HepG2 (cell line): ENCODE results near the gene PRXL2B. TPM values are rescaled to one million over a fixed set of nuclear protein-coding genes. Genes with fewer than 3 reads are reported as not detected.

Experiments used
- ATAC-seq: fragments of 200-7000 bp; cut with Tn5 transposase; 3 replicates; pipeline ENCODE4 v1.9.1; 2020; ENCODE audit warnings: mild to moderate bottlenecking, moderate library complexity
- BruUV-seq: library from RNA; stranded (reverse); fragments of 400-500 nt; replicated peaks from 2 replicates; lab custom pipeline; 2021; lab: Mats Ljungman, UMichigan
- CTCF ChIA-PET: fragments of 300-600 bp; formaldehyde crosslinking; extraction: SDS; loops from one replicate; lab custom pipeline; 2021; ENCODE audit warnings: low total read pairs, inconsistent platforms, low intra/inter-chr PET ratio; lab: Yijun Ruan, JAX
- POLR2A ChIA-PET: fragments of 350-600 bp; sonication (Branson Sonifier 250); formaldehyde crosslinking; loops from one replicate; lab custom pipeline; 2020; ENCODE audit warnings: antibody characterized with exemption, inconsistent platforms; lab: Yijun Ruan, JAX
- DNase-seq: peaks from one replicate; pipeline ENCODE4 v3.0.0-alpha.2; 2015; ENCODE audit warnings: low spot score
- FAIRE-seq: peaks from 3 replicates; lab custom pipeline; 2011; peaks lifted over from hg19 to GRCh38; lab: Jason Lieb, UNC
- H2AFZ ChIP-seq: one replicate; pipeline ENCODE4 v1.6.1; 2011; ENCODE audit warnings: low read length, inconsistent platforms
- H3K27ac ChIP-seq: fragments of 300-600 bp; 3 replicates; pipeline ENCODE4 v1.8.0; 2011; ENCODE audit warnings: mixed run types, mild to moderate bottlenecking, mixed read lengths, low read length, inconsistent platforms; ENCODE audit not compliant: insufficient read depth; ENCODE audit errors: extremely low read length
- H3K27me3 ChIP-seq, 2 experiments: fragments of 200-600 bp in 1 of 2; 2 replicates in 1 of 2; 3 replicates in 1 of 2; pipeline versions ENCODE4 v1.6.0 to v1.8.0; 2011; ENCODE audit warnings: low read length in 2 of 2, mild to moderate bottlenecking in 2 of 2, moderate library complexity in 2 of 2, inconsistent platforms in 1 of 2; ENCODE audit not compliant: insufficient read depth in 2 of 2, control insufficient read depth in 1 of 2
- H3K36me3 ChIP-seq, 2 experiments: fragments of 200-600 bp in 1 of 2; replicated peaks in 1 of 2; 2 replicates in 1 of 2; 3 replicates in 1 of 2; pipeline versions ENCODE4 v1.5.1 to v1.8.0; 2011; ENCODE audit warnings: low read length in 2 of 2, inconsistent platforms in 1 of 2; ENCODE audit not compliant: insufficient read depth in 2 of 2, control insufficient read depth in 1 of 2
- H3K4me1 ChIP-seq: 2 replicates; pipeline ENCODE4 v1.5.1; 2012; ENCODE audit warnings: low read length, inconsistent platforms; ENCODE audit not compliant: insufficient read depth
- H3K4me2 ChIP-seq: 2 replicates; pipeline ENCODE4 v1.6.0; 2011; ENCODE audit warnings: low read depth, low read length, inconsistent platforms
- H3K4me3 ChIP-seq, 3 experiments: fragments of 200-600 bp in 1 of 3; sonication (generic), shearing (Covaris generic) in 1 of 3; replicated peaks in 1 of 3; 2 replicates each; pipeline ENCODE4 v1.5.1; 2011 to 2016; ENCODE audit warnings: low read length in 3 of 3, inconsistent platforms in 2 of 3, low read depth in 2 of 3, mild to moderate bottlenecking in 2 of 3, control low read depth in 1 of 3, mixed read lengths in 1 of 3; ENCODE audit not compliant: insufficient read depth in 1 of 3
- H3K79me2 ChIP-seq: one replicate; pipeline ENCODE4 v1.6.1; 2011; ENCODE audit warnings: low read length, inconsistent platforms; ENCODE audit not compliant: insufficient read depth
- H3K9ac ChIP-seq: 2 replicates; pipeline ENCODE4 v1.6.0; 2011; ENCODE audit warnings: mild to moderate bottlenecking, low read depth, low read length, inconsistent platforms; ENCODE audit not compliant: insufficient read depth
- H3K9me3 ChIP-seq: 2 replicates; pipeline ENCODE4 v1.5.1; 2012; ENCODE audit warnings: mild to moderate bottlenecking, low read length
- H4K20me1 ChIP-seq: 2 replicates; pipeline ENCODE4 v1.6.0; 2011; ENCODE audit warnings: inconsistent platforms, mild to moderate bottlenecking, low read length, moderate library complexity; ENCODE audit not compliant: insufficient read depth
- BRD4 ChIP-seq: sonication (generic); formaldehyde crosslinking; IDR thresholded peaks from 2 replicates; pipeline ENCODE4 v1.4.0; 2020; ENCODE audit warnings: missing genetic modification reagents
- ESRRA ChIP-seq: sonication (generic); formaldehyde crosslinking; IDR thresholded peaks from 2 replicates; pipeline ENCODE4 v1.5.1; 2020; ENCODE audit warnings: mild to moderate bottlenecking, low read depth, missing genetic modification reagents
- KDM4B ChIP-seq: sonication (generic); formaldehyde crosslinking; IDR thresholded peaks from 2 replicates; pipeline ENCODE4 v1.4.0; 2020; ENCODE audit warnings: missing genetic modification reagents
- KLF12 ChIP-seq: sonication (generic); formaldehyde crosslinking; IDR thresholded peaks from 2 replicates; pipeline ENCODE4 v1.4.0; 2020; ENCODE audit warnings: missing genetic modification reagents, borderline replicate concordance
- MYNN ChIP-seq: sonication (generic); formaldehyde crosslinking; IDR thresholded peaks from 2 replicates; pipeline ENCODE4 v1.4.0; 2020; ENCODE audit warnings: mild to moderate bottlenecking, low read depth, missing genetic modification reagents
- NFE2L1 ChIP-seq: sonication (generic); formaldehyde crosslinking; IDR thresholded peaks from 2 replicates; pipeline ENCODE4 v1.4.0; 2020; ENCODE audit warnings: missing genetic modification reagents, mild to moderate bottlenecking, borderline replicate concordance
- NFKBIZ ChIP-seq: IDR thresholded peaks from 2 replicates; pipeline ENCODE4 v1.6.1; 2018; ENCODE audit warnings: missing genetic modification reagents, missing compliant biosample characterization
- SIX4 ChIP-seq: sonication (generic); formaldehyde crosslinking; IDR thresholded peaks from 2 replicates; pipeline ENCODE4 v1.4.0; 2020; ENCODE audit warnings: missing genetic modification reagents
- SNRNP70 ChIP-seq: fragments of 200-400 bp; formaldehyde crosslinking; IDR thresholded peaks from 2 replicates; pipeline ENCODE4 v1.6.1; 2017; ENCODE audit warnings: mild to moderate bottlenecking, low read depth, low read length, moderate library complexity
- SP140L ChIP-seq: sonication (generic); formaldehyde crosslinking; IDR thresholded peaks from 2 replicates; pipeline ENCODE4 v1.4.0; 2020; ENCODE audit warnings: missing genetic modification reagents, borderline replicate concordance
- ZBTB7B ChIP-seq: sonication (generic); formaldehyde crosslinking; IDR thresholded peaks from 2 replicates; pipeline ENCODE4 v1.4.0; 2020; ENCODE audit warnings: missing genetic modification reagents
- ZNF263 ChIP-seq: sonication (generic); formaldehyde crosslinking; IDR thresholded peaks from 2 replicates; pipeline ENCODE4 v1.4.0; 2020; ENCODE audit warnings: missing genetic modification reagents
- ZNF567 ChIP-seq: sonication (generic); formaldehyde crosslinking; IDR thresholded peaks from 2 replicates; pipeline ENCODE4 v1.8.1; 2023; ENCODE audit warnings: mild to moderate bottlenecking, missing genetic modification reagents, borderline replicate concordance
- ZNF720 ChIP-seq: sonication (generic); formaldehyde crosslinking; IDR thresholded peaks from 2 replicates; pipeline ENCODE4 v1.4.0; 2020; ENCODE audit warnings: missing genetic modification reagents
- ZNF839 ChIP-seq: sonication (generic); formaldehyde crosslinking; IDR thresholded peaks from 2 replicates; pipeline ENCODE4 v1.4.0; 2020; ENCODE audit warnings: missing genetic modification reagents, mild to moderate bottlenecking, borderline replicate concordance
- WGBS: methylation state at CpG from one replicate; pipeline ENCODE4 v1.1.6; 2017; ENCODE audit warnings: low lambda C conversion rate; 5-methylcytosine and 5-hydroxymethylcytosine counted together
- in situ Hi-C: cut with HindIII; loops from 2 replicates; pipeline ENCODE4 v1.10.0; 2017; ENCODE audit warnings: low pct_unique_long_range_greater_than_20kb; ENCODE audit not compliant: extremely low pct_ligation_motif_present
- intact Hi-C: fragments of 100-400 bp; cut with micrococcal nuclease; formaldehyde crosslinking; loops from one replicate; pipeline ENCODE4 v1.10.0; 2022; ENCODE audit not compliant: unreplicated experiment
- polyA plus RNA-seq, 8 experiments: library from polyadenylated mRNA; depleted of rRNA in 3 of 8; stranded (reverse) in 7 of 8; unstranded in 1 of 8; fragments of >200 nt; fragmentation: Illumina TruSeq in 4 of 8; extraction: Trizol in 4 of 8; gene quantifications; 2 replicates each; pipeline versions ENCODE4 v1.2.1 to v1.2.3, GENCODE V29; 2011 to 2016; ENCODE audit warnings: low read depth in 4 of 8, missing spikeins in 1 of 8, mixed read lengths in 1 of 8; ENCODE audit not compliant: insufficient read depth in 1 of 8
- total RNA-seq, 5 experiments: library from RNA; depleted of rRNA; stranded (reverse); fragments of >200 nt; fragmentation: Illumina TruSeq; extraction: Trizol; gene quantifications; 2 replicates each; pipeline ENCODE4 v1.2.3, GENCODE V29; 2016; ENCODE audit warnings: low read depth in 1 of 5
- TF ChIP-seq, protein P1 (sequence below): sonication (generic); formaldehyde crosslinking; IDR thresholded peaks from 2 replicates; pipeline ENCODE4 v1.5.0; 2020; ENCODE audit warnings: missing genetic modification reagents

PRXL2B gene
- total and polyA plus RNA-seq, 2 of the 13 experiments (the other 11 are each of a cell fraction or from before 2014, with no cell fraction given): 16.8 to 22.1 TPM

DNA sequence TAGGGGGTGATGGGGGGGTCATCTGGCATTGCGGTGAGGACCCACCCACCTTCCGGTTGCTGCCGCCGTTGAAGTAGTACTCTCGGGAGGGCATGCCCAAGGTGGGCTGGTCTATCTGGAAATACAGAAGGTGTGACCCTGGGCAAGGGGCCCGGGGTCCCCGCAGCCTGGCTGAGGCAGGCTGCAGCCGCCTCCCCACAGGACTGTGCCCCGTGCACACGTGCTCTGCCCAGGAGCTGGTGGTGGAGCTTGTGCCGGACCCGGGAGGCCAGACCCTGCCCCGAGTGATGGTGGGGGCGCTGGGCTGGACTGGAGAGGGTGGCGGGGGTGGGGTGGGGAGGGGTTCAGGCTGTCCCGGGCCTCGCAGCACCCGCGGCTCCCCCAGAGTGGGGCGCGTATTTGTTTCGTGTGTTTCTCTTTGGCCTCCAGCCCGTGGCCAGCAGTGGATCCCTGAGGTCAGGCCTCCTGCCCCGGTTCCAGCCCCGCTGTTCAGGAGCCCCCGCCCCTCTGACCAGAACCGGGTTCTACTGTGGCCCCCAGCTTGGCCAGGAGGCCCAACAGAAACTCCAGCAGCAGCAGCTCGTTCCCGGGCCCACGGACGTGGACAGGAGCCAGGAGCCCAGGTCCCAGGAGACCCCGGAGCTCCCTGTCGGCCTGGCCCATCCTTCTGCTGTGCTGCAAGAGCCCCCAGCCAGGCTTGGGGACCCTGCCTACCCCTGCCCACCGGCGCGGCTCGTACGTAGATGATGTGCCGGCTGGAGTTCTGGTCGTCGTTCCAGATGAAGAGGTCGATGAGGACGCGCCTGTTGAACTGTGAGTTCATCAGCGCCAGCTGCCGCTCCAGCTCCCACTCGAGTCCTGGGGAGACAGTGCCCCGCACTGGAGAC, 19.2 kb downstream of the PRXL2B start:
- in situ Hi-C loops: no loop called here
- TF ChIP-seq, protein P1, sequence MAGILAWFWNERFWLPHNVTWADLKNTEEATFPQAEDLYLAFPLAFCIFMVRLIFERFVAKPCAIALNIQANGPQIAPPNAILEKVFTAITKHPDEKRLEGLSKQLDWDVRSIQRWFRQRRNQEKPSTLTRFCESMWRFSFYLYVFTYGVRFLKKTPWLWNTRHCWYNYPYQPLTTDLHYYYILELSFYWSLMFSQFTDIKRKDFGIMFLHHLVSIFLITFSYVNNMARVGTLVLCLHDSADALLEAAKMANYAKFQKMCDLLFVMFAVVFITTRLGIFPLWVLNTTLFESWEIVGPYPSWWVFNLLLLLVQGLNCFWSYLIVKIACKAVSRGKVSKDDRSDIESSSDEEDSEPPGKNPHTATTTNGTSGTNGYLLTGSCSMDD (CRISPR knock-in tag): no peak
- TF ChIP-seq ZNF263 (CRISPR knock-in tag): no peak
- TF ChIP-seq SNRNP70: no peak
- TF ChIP-seq NFKBIZ (CRISPR knock-in tag): no peak
- no peak for TF ChIP-seq ZNF567 (CRISPR knock-in tag)
- no peak for TF ChIP-seq KDM4B
- no peak for TF ChIP-seq MYNN (CRISPR knock-in tag)
- TF ChIP-seq ESRRA (CRISPR knock-in tag): no peak
- TF ChIP-seq SP140L: no peak
- TF ChIP-seq ZBTB7B (CRISPR knock-in tag): no peak
- no peak for TF ChIP-seq BRD4 (CRISPR knock-in tag)
- TF ChIP-seq ZNF720: no peak
- TF ChIP-seq NFE2L1 (CRISPR knock-in tag): no peak
- no peak for TF ChIP-seq KLF12 (CRISPR knock-in tag)
- no peak for TF ChIP-seq SIX4 (CRISPR knock-in tag)
- no peak for TF ChIP-seq ZNF839 (CRISPR knock-in tag)
- TF ChIP-seq, all 625 proteins: peak for 0
- FAIRE-seq: no peak
- DNase-seq: no peak
- CTCF ChIA-PET: no interaction called here
- 44% methylated on average over 8 of the region's 48 CpGs for WGBS
- Histone ChIP-seq H3K27me3 (peaks cover 13 to 73% of the 10 kb centered on the region in 2 experiments; a peak in 4 of 5 replicates), H3K79me2 (no peaks in the 10 kb centered on the region), H3K4me3 (no peak overlapping the region), H3K36me3 (no peaks in the 10 kb centered on the region), H3K4me2 (no peak overlapping the region), H3K27ac (no peak overlapping the region), H3K9me3 (no peaks in the 10 kb centered on the region), H3K4me1 (no peaks in the 10 kb centered on the region), H2AFZ (no peak overlapping the region), H3K9ac (no peak overlapping the region), H4K20me1 (no peaks in the 10 kb centered on the region)
- no TSS peak for BruUV-seq
- POLR2A ChIA-PET: no interaction called here
- ATAC-seq: no peak
- intact Hi-C loops: no loop called here
